Epithelial cell of esophagus (primary cell): ENCODE data around the gene GBP4.

Source experiments
- DNase-seq: peaks from one replicate; pipeline ENCODE4 v3.0.0; 2010; ENCODE audit warnings: low read depth
- H3K4me3 ChIP-seq: 2 replicates; pipeline ENCODE4 v1.5.1; 2011; ENCODE audit warnings: mild to moderate bottlenecking, low read length, control low read depth
- TF ChIP-seq, protein P1 (sequence below): IDR thresholded peaks from 2 replicates; pipeline ENCODE4 v1.5.1; 2011; ENCODE audit warnings: low read depth, mild to moderate bottlenecking, low read length, control low read depth, inconsistent platforms; ENCODE audit not compliant: insufficient read depth; ENCODE audit errors: missing control alignments

The GBP4 gene

DNA sequence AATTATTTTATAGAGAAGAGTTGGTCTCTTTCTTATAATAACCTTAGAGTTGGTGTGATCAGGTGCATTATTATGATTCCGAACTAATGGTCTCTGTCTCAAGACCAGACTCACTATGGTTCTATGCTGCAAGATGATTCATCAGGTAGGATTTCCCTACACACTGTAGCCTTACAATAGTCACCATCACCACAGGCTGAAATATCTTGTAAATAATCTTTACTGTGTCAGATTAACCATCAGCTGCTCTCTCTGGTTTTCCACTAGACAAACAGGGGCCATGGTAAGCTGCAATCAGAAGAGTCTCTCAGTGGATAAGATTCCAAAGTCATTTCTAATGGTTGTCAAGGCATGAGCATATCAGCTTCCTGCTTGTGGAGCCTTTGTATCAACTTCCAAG lies 4.4 kb upstream of the GBP4 start:
- H3K4me3 ChIP-seq, result no peak overlapping the region
- DNase-seq, result peak; percentile 51
- TF ChIP-seq, protein P1, sequence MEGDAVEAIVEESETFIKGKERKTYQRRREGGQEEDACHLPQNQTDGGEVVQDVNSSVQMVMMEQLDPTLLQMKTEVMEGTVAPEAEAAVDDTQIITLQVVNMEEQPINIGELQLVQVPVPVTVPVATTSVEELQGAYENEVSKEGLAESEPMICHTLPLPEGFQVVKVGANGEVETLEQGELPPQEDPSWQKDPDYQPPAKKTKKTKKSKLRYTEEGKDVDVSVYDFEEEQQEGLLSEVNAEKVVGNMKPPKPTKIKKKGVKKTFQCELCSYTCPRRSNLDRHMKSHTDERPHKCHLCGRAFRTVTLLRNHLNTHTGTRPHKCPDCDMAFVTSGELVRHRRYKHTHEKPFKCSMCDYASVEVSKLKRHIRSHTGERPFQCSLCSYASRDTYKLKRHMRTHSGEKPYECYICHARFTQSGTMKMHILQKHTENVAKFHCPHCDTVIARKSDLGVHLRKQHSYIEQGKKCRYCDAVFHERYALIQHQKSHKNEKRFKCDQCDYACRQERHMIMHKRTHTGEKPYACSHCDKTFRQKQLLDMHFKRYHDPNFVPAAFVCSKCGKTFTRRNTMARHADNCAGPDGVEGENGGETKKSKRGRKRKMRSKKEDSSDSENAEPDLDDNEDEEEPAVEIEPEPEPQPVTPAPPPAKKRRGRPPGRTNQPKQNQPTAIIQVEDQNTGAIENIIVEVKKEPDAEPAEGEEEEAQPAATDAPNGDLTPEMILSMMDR, result no peak

DNA sequence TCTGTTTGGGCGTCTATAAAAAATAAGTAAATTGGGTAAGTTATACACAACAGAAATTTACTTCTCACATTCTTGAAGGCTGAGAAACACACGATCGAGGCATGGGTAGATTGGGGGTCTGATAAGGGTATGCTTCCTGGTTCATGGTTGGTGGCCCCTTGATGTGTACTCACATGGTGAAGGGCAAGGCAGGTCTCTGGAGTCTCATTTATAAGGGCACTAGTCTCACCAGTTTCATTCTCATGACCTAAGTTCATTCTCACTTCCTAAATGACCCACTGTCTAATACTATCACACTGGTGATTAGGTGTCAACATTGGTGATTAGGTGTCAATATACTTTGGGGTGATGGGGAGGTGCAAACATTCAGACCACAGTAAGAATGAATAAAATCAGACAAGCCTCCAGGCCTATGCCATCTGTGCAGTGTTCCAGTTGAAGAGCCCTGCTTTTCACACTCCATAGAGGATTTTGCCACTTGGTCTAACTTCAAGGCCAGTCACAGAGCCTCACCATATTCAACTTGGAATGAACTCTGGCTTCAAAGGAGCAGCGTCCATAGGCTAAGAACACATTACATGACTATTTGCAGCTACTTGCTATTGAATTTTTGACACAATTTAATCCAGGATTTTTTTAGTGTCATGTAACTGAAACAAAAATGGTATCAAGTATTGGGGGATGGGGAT lies 2.5 kb upstream of the GBP4 start:
- no peak overlapping the region for H3K4me3 ChIP-seq
- no peak for DNase-seq
- TF ChIP-seq, protein P1, result no peak

DNA sequence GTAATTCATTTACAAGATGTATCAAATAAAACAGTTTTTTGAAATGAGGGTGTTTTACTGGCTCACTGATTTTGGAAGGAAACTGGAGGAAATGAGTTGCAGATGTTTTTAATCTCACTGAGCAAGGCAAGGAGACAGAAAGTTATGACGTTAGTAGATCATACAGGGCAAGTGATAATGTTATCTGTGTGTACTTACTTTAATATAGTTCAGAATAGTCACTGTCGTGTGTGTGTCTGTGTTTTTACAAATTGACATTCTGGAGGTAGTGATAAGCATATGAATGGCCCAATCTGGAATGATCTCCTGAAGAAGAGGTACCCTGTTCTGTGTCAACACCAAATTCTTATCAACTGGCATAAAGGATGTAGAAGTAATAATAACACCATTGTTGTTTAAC lies 1.9 kb upstream of the GBP4 start:
- TF ChIP-seq, protein P1, result no peak
- no peak overlapping the region for H3K4me3 ChIP-seq
- no peak for DNase-seq

DNA sequence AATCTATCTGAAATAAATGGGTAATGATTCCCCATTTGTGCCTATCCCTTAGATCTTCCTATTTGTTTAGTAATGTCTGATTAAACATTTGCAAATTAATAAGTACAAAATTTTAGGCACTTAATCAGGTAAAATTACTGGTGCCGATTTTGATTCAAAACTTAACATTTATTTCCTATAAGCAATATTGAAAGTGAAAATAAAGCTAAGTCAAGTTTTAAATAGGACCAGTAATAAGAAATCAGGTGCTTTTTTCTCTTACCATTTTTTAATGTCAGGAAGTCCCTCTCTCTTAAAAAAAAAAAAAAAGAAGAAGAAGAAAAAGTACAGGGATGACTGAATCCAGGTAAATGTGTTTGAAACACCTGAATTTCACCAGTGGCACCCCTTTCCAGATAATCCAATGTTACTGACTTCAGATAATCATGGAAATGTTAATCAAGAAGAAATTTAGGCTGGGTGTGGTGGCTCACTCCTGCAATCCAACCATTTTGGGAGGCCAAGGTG lies 836 bp upstream of the GBP4 start:
- no peak for DNase-seq
- no peak overlapping the region for H3K4me3 ChIP-seq
- TF ChIP-seq, protein P1, result no peak

DNA sequence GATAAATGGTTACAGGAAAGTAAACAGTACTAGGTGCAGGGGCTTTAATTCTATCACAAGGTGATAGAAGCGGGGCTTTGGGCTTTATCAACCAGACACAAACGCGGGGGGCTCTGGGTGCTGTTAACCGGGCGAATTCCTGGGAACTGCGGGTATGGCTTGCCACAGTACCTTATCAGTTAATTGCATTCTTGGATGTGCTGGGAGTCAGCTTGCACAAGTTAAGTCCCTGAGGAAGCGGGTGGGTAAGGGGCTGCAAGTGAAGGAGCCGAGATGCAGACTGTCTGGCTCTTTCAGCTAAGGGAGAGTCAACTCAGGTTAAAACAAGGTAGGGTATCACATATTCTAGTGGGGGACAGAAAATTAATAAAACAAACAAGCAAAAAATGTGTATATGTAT lies 661 bp downstream of the GBP4 start:
- TF ChIP-seq, protein P1, result no peak
- no peak for DNase-seq
- H3K4me3 ChIP-seq, result no peak overlapping the region

DNA sequence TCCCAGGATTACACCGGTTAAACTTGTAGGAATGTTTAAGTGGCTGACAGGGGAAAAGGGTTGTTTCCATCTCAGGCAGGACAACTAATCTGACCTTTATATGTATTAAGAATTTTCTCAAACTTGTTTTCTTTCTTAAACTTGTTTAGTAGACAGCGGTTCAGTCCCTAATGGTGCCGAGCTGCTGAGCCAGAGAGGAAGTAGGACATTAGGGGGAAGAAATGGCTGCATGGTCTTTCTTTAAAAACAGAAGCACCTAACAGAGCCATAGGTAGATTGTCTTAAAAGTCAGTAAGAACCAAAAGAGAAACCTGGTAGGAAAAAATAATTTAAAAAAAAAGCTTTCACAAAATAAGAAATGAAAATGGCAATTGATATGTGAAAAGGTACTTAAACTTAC lies 3.3 kb downstream of the GBP4 start:
- DNase-seq, result no peak
- TF ChIP-seq, protein P1, result no peak
- no peak overlapping the region for H3K4me3 ChIP-seq

DNA sequence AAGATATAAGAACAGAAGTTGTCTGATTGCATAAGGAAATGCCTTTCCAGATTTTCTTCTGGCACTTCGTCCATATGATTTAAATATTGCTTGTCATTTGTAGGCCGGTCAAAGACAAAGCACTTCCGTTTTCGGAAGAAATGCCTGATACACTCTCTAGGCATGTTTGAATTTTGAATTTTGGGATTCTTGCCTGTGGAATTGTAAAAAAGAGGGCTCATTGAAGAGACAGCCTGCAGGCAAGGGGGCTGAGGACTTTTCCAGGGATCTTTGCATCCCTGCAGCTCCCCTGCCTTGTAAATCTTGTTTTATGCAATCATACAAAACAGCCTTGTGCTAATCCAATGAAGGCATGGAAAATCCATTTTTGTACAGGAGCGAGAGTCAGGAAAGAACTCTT lies 7.4 kb downstream of the GBP4 start:
- TF ChIP-seq, protein P1, result no peak
- no peak overlapping the region for H3K4me3 ChIP-seq
- DNase-seq, result no peak
